Cardiac muscle cell (in vitro differentiated cells and primary cell): ENCODE measurements around the gene RFX2. TPM values are rescaled to one million over a fixed set of nuclear protein-coding genes. Genes with fewer than 3 reads are reported as not detected.

Source experiments
- DNase-seq, 2 donors: peaks; one replicate each; pipeline versions ENCODE4 v3.0.0 to v3.0.0-alpha.2; 2010 to 2017; ENCODE audit warnings: low read depth in 1 of 2, low spot score in 1 of 2
- H3K27ac ChIP-seq: fragments of 200-600 bp; sonication (generic); 2 replicates; pipeline ENCODE4 v1.5.1; 2016
- H3K27me3 ChIP-seq: fragments of 200-600 bp; sonication (generic); 2 replicates; pipeline ENCODE4 v1.6.0; 2016; ENCODE audit warnings: control low read depth
- H3K36me3 ChIP-seq: fragments of 200-600 bp; sonication (generic); 2 replicates; pipeline ENCODE4 v1.5.1; 2016; ENCODE audit warnings: control low read depth
- H3K4me1 ChIP-seq: fragments of 200-600 bp; sonication (generic); 2 replicates; pipeline ENCODE4 v1.8.1; 2017; ENCODE audit warnings: low read depth, mild to moderate bottlenecking, mixed run types
- H3K4me3 ChIP-seq: fragments of 200-600 bp; sonication (generic); 2 replicates; pipeline ENCODE4 v1.5.1; 2016; ENCODE audit warnings: mild to moderate bottlenecking
- H3K9me3 ChIP-seq: fragments of 200-600 bp; sonication (generic); 2 replicates; pipeline ENCODE4 v1.5.1; 2017; ENCODE audit warnings: low read depth, mild to moderate bottlenecking, control low read depth
- CTCF ChIP-seq: IDR thresholded peaks from 2 replicates; pipeline ENCODE4 v1.5.1; 2012; ENCODE audit warnings: low read depth, mild to moderate bottlenecking, low read length
- polyA plus RNA-seq: library from polyadenylated mRNA; unstranded; fragments of >200 nt; fragmentation: Nextera tagmentation; extraction: Ambion mirVana; gene quantifications from 2 replicates; pipeline ENCODE4 v1.2.1, GENCODE V29; 2016
- total RNA-seq: library from RNA; depleted of rRNA; stranded (reverse); fragments of >200 nt; gene quantifications from 2 replicates; pipeline ENCODE4 v1.2.3, GENCODE V29; 2016

Gene RFX2
- total and polyA plus RNA-seq, 2 experiments from 2014 or later: 3.0 to 3.9 TPM

- no peak for TF ChIP-seq CTCF
- Histone ChIP-seq H3K27me3 (no peaks in the 10 kb centered on the region), H3K9me3 (no peaks in the 10 kb centered on the region), H3K36me3 (no peaks in the 10 kb centered on the region), H3K27ac (no peak overlapping the region), H3K4me1 (no peaks in the 10 kb centered on the region), H3K4me3 (no peak overlapping the region)
- DNase-seq: no peak
Measured at GRCh38 chr19:5997371-5997770, 112.9 kb downstream of the RFX2 start.

GRCh38 chr19:5996623-5997320 lies 113.5 kb downstream of the RFX2 start:
- Histone ChIP-seq H3K9me3 (no peaks in the 10 kb centered on the region), H3K4me3 (no peak overlapping the region), H3K4me1 (no peaks in the 10 kb centered on the region), H3K36me3 (no peaks in the 10 kb centered on the region), H3K27ac (no peak overlapping the region), H3K27me3 (no peaks in the 10 kb centered on the region)
- no peak for TF ChIP-seq CTCF
- DNase-seq: no peak

GRCh38 chr19:5996102-5996501 lies 114.2 kb downstream of the RFX2 start:
- no peak for DNase-seq
- H3K27ac ChIP-seq: no peak overlapping the region
- no peaks in the 10 kb centered on the region for H3K27me3 ChIP-seq
- no peaks in the 10 kb centered on the region for H3K4me1 ChIP-seq
- H3K36me3 ChIP-seq: no peaks in the 10 kb centered on the region
- TF ChIP-seq CTCF: no peak
- no peaks in the 10 kb centered on the region for H3K9me3 ChIP-seq
- no peak overlapping the region for H3K4me3 ChIP-seq

- H3K27me3 ChIP-seq: no peaks in the 10 kb centered on the region
- H3K9me3 ChIP-seq: no peaks in the 10 kb centered on the region
- no peaks in the 10 kb centered on the region for H3K4me1 ChIP-seq
- no peak for TF ChIP-seq CTCF
- no peak overlapping the region for H3K4me3 ChIP-seq
- no peaks in the 10 kb centered on the region for H3K36me3 ChIP-seq
- no peak for DNase-seq
- H3K27ac ChIP-seq: no peak overlapping the region
Measured at GRCh38 chr19:5995606-5996005, 114.7 kb downstream of the RFX2 start.

GRCh38 chr19:5994405-5995165 lies 115.7 kb downstream of the RFX2 start:
- Histone ChIP-seq H3K9me3 (no peaks in the 10 kb centered on the region), H3K4me1 (no peaks in the 10 kb centered on the region), H3K27ac (no peak overlapping the region), H3K36me3 (no peaks in the 10 kb centered on the region), H3K4me3 (no peak overlapping the region), H3K27me3 (no peaks in the 10 kb centered on the region)
- no peak for TF ChIP-seq CTCF
- no peak for DNase-seq
